Measurements from ENCODE around the gene DNAJC1. TPM values are rescaled to one million over a fixed set of nuclear protein-coding genes. Genes with fewer than 3 reads are reported as not detected.
"Not testable (repeated sequence)": the region's sequence is repeated elsewhere in the genome, so short reads cannot be mapped to it uniquely, and the experiment has no call there.

The DNAJC1 gene, protein sequence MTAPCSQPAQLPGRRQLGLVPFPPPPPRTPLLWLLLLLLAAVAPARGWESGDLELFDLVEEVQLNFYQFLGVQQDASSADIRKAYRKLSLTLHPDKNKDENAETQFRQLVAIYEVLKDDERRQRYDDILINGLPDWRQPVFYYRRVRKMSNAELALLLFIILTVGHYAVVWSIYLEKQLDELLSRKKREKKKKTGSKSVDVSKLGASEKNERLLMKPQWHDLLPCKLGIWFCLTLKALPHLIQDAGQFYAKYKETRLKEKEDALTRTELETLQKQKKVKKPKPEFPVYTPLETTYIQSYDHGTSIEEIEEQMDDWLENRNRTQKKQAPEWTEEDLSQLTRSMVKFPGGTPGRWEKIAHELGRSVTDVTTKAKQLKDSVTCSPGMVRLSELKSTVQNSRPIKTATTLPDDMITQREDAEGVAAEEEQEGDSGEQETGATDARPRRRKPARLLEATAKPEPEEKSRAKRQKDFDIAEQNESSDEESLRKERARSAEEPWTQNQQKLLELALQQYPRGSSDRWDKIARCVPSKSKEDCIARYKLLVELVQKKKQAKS
- 26.3 TPM for polyA plus RNA-seq (2013, experiment 1 of 2; ENCODE audit: insufficient read length)
- polyA plus RNA-seq (2013, experiment 2 of 2; ENCODE audit: insufficient read length), result 29.2 TPM

DNA sequence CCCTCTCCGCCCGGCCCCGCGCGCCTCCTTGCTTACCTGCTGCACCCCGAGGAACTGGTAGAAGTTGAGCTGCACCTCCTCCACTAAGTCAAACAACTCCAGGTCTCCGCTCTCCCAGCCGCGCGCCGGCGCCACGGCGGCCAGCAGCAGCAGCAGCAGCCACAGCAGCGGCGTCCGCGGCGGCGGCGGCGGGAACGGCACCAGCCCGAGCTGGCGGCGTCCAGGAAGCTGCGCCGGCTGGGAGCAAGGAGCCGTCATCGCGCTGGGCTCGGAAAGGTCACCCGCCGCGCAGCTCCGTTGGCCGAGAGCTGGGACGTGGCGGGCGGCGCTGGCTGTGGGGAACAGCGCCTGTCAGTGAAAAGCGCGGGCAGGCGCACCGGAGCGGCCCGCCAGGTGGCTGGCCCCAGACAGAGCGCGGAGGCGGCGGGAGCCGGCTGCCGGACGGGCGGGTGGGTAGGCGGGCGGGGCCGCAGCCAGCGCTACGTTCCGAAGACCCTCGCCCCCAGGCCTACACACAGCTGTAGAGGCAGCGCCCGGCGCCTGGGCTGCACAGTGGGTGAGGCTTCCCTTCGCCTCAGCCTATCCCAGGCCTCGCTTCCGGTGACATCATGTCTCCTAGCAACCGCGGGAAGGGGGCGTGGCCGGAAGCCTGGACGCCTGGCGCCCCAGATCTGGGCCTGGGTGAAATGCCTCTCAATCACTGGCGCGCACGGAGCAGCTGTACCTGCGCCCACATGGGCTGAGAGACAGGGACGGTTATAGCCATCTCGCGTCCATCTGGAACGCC is at the start of gene DNAJC1:
Gene DNAJC1 (minus strand): TSS at position 554 of the 787 bp plus-strand sequence. CDS start 296 bp downstream, at position 258.
- peak; percentile 95 for DNase-seq

DNA sequence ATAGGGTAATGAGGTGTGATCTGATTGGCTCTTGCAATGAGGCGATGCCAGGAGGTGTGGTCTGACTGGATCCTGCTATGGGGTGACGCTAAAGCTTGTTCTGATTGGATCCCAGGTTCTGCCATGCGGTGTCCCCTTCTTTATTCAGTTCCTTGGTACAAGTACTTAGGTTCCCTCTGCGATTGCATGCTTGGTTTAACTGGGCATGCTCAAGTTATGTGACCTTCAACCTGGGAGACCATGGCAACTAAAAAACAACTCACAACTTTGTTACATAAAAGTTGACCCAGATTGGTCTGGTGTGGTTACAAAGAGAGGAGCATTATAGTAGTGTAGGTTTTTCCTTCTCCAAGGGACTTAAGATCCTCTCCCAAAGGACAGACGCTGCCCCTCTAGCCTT is 49.5 kb upstream of the DNAJC1 start:
- no peak for DNase-seq

DNA sequence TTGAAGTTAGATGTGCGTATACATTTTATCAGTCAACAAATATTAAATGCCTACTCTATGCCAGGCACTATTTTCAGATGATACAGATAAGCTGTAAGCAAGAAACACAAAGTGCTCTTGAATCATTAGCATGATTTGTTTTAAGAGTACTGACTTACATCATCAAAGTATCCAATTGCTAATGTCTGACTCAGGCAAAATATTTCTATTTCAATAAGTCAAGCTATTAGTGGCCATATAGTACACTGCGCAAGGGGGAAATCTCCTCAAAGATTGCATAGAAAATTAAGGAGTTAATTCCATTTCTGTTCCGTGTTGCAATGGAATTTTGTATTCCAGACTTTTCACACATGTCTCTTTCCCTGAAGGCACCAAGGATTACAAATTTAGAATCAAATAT is 46.1 kb upstream of the DNAJC1 start:
- DNase-seq, result no peak

DNA sequence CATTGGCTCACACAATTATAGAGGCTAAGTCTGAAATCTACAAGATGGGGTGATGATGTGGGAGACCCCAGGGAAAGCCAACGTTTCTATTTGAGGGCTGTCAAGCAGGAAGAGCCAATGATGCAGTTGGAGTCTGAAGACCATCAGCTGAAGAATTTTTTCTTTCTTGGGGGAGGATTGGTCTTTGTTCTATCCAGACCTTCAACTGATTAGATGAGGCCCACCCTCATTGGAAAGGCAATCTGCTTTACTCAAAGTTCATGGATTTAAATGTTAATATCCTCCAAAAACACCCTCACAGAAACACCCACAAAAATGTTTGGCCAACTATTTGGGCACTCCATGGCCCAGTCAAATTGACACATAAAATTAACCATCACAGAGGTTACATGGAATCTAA is 44.3 kb upstream of the DNAJC1 start:
- DNase-seq, result no peak

DNA sequence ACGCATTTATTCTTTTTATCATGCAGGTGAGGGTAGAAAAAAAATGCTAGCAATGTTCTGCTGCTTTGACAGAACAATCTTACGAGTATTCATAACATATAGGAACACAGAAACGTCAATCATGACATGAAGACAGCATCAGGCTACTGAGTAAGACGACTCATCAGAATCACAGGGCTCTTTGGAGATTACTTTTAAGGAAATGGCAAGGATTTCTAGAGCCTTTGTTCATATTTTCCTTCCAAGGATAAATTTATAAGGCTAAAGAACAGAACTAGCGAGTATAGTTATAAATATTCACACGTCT is 39.8 kb upstream of the DNAJC1 start:
- DNase-seq, result no peak

DNA sequence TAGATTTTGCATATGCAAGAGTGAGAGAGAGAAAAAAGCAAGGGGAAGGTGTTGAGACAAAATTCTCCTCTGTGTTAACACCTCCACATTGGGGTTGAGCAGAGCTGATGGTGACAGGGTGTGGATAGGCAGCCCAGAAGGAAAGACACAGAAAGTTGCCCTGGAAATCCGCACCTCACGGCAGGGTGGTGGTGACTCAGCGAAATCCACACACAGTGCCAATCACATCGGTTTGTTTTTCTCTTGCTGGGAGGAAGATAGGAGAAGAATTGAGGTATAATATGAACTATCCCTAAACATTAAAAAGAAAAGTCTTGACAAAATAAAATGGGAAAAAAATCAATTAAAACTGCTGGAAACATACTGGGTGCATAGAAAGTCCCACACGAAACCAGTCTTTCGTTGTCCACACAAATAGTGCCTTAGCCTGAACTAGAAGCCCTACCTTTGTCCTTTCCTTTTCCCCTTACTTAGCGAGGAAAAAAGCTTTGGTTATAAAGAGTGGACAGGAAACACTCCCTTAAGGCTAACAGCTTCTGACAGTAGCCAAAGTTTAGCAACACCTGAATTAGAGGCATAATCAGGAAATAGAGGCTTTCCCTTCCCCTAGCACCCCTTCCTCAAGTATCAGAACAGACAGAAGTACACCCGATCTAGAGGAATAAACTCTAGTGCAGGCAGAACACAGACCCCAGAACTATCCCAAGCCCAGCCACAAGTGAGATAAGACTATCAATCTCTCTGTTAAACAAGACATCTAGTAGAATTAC is 39.2 kb upstream of the DNAJC1 start:
- no peak for DNase-seq

DNA sequence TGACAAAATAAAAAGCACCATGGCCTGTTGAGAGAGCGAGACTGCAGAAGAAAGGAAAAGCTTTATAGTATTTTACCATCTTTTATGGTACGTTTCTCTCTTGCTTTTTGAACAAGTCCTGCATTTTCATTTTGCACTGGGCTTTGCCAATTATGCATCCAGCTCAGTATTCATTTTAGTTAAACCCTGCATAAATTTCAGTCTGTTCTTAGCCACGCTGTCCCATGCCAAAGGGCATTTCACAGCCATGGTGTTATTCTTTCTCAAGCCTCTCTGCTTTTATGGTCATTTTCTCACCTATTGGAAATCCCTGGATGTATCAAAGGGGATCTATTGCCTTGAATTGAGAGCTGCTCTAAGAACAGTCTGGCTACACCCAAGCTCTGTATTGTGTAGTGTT is 30.8 kb upstream of the DNAJC1 start:
- no peak for DNase-seq

DNA sequence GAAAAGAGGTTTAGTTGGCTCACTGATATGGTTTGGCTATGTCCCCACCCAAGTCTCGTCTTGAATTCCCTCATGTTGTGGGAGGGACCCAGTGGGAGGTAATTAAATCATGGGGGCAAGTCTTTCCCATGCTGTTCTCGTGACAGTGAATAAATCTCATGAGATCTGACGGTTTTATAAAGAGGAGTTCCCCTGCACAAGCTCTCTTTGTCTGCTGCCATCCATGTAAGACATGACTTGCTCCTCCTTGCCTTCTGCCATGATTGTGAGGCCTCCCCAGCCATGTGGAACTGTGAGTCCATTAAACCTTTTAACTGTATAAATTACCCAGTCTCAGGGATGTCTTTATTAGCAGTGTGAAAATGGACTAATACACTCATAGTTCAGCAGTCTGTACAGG is 28.7 kb upstream of the DNAJC1 start:
- DNase-seq, result not testable (repeated sequence)

DNA sequence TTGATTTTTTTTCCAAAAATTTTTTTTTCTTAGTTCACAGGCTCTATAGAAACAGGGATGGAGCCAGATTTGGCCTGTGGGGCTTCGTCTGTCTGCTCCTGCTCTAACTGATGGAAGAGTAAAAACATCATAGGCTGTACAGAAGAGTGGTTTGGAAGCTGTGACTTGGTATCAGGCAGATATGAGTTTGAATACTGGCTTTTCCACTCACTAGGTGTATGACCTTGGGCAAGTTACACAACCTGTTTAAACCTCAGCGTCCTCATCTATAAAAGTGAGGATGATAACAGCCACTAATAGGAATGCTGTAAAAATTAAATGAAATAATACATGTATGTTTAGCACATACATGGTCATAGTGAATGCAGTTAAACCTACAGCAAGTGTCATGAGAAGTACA is 26.9 kb upstream of the DNAJC1 start:
- no peak for DNase-seq

DNA sequence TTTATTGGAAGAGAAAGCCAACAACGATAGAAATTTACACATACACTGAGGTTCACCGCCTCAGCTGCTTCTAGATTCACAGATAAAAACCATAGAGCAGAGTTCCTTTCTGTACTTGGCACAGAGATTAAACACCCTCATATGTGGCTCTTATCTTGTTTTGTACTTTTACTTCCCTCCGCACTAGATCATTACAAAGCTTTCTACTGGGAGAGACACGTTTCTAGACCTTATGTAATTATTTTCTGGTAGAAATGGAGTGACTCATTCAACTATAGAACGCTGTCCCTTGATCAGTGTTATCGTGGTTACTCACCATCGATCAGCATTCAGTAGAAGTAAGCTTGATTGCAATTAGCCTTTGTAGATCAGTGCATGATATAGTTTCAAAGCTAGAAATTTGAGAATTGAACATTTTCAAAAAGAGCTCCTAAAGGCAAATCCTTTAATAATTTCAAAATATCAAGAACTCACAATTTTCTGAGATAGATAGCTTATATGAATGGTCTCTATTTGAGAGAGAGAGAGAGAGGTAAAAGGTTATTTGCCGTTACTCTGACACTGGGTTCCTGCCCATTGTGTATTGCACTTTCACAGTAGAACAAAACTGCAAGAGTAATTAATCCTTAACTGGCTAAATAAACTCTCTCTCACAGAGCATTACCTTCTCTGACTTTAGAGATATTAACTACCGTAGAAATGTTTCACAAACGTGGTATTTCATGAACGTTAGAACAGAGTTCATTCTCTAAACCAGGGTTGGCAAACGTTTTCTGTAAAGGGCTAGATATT is 26.1 kb upstream of the DNAJC1 start:
- DNase-seq, result no peak

DNA sequence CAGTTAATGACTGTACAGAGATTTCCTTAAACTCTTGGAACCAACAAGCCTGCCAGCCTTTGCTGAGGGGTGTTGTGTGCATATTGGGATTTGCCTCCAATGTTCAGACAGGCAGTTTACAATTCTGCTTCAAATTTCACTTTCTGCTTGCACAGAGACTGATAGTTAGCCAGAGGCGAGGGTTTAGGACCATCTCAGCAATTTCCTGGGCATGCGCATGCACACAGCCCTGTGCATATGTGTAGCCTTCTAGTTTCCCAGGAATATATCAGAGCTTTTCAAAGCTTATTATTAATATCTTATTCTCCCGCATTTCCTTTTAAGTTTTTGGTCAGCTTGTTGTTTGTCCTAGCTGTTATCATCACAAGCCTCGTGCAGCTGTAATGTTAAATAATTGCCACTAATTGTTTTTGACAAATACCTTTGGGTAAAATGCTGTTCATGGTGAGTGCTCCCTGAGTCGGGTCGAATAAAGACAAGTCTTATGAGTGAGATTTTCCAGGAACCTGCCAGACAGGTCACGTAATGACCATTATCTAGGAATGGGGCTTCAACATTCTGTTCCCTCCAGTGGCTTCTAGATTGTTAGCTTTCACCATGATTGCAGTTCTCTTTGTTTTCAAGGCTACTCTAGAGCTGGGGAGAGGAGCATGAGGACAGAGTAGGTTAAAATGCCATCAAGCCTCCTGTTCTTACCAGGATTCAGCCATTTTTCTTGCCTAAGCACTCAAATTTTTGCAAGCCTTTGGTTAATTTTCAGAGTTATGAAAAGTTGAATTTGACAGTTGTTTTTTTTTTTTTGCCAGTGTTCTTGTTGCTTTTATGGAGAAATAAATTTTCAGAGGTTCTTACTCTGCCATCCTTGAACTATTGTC is 24.1 kb upstream of the DNAJC1 start:
- DNase-seq, result no peak

DNA sequence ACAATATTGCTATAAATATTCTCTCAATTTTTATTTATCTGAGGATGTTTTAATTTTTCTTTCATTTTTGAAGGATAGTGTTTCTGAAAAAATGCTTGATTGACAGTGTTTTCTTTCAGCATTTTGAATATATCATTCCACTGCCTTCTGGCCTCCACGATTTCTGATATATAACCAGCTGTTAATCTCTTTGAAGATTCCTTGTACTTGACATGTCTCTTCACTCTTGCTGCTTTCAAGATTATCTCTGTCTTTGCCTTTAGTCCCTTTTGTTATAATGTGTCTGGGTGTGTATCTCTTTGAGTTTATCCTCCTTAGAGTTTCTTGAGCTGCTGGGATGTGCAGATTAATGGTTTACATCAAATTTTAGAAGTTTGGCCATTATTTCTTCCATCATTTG is 22.8 kb upstream of the DNAJC1 start:
- no peak for DNase-seq

DNA sequence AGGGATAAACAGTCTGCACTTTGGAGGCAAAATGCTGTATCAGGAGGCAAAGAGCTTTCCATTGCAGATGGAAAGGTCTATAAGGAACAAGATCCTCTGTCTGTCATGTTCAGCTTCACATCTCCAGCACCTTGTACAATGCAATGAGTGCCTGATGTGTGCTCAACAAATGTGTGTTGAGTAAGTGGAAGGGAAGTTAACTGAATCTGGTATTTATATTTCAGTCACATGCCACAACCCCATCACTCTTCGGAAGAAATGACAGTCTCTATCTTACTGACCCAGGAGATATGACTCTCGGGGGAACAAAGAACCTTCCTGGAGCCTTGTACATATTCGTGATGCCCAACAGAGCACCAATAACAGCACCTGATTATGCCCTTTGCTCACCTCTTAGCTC is 20.0 kb upstream of the DNAJC1 start:
- DNase-seq, result no peak

DNA sequence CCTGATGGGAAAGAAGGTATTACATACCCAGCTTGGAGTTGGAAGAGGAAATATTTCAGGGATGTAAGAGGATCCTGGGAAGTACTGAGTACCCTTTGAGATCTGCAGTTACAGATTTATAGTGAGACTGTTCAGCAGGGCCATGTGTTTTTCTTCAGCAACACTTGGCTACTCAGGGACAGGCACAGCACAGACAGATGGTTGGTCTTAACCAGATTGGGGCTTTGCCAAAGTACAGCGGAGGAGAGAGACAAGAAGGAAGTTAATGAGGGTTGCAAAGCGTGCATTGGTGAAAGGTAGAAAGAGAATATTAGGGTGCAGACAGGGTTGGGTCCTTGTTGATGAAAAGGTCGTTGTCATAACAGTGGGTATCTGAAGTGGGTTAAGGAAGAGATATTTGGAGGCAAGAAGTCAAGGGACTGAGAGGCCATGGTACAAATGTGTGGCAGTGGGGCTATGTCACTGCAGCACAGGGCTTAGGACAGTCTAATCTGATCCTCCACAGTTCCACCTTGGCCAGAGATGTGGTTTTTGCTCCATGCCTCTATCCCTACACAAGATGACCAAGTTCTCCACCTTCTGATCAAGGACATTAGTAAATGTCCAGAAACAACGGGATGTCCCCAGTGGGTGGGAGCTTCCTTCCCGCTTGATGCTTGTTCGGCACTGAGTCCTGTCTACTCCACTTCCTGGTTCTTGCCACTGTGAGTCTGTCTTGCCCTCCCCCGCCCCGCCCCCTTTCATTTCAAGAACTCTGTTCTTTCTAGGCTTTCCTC is 18.9 kb upstream of the DNAJC1 start:
- no peak for DNase-seq

DNA sequence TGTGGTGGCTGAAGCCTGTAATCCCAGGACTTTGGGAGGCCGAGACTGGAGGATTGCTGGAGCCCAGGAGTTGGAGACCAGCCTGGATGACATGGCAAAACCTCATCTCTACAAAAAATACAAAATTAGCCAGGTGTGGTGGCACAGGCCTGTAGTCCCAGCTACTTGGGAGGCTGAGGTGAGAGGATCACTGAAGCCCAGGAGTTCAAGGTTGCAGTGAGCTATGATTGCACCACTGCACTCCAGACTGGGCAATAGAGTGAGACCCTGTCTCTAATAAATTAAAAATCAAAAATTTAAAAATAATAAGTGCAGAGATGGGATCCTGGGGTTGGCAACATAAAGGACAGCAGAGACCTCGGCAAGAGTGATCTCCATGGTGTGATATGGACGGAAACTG is 17.6 kb upstream of the DNAJC1 start:
- DNase-seq, result not testable (repeated sequence)

DNA sequence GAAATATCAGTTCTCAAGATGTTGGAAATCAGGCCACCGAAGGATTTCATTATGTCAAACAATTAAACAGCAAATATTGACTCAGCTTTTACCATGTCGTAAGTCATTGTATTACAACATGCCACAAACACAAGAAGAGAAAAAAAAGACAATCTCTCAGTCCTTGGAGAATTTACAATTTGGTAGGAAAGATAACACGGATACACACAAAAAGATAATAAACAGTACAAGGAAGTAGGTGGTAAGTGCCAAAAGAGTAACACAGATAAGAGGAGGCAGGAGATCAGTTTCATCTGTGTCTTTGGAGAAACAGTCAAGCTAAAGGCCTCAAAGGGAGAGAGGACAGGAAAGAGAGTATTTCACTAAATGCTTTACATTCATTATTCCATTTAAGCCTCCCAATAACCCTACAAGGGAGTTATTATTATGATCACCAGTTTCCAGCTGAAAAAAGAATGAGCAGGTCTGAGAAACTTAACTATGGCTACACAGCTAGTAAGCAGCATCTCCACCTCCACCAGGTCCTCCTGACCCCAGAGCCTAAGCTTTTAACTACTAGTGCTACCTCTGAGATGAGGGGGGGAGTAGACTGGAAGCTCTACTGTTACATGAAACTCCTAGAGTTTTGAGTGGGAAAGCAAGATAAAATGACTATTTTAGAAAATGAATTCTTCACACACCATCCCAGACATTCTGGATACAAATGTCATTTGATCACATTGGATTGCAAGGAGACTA is 13.9 kb upstream of the DNAJC1 start:
- DNase-seq, result no peak

DNA sequence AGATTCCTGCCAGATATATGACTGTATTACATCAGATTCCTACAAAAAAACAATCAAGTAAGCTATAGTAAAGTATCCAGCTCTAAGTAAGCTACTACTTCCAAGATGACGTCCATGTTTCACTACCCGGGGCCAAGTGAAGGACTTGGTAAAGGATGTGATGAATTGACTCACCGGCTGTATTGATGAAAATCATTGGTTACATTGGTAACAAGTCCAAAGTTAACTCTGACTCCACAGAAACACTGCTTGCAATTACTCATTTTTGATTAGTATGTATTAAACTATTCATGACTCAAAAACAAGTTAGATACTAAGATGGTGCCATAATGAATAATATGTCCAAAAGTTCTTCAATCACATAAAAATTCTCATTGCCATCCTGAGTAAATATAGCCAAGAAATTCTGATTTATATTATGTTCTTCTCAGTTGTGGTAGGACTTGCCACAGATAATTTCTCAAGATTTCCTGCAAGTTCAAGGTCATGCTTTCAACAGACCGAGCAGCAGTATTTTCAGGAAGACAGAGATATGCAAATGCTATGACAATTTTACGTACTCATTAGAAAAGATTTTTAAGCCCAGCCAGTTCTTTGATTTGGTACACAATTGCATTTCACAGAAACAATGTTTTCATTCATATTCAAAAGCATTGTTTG is 12.6 kb upstream of the DNAJC1 start:
- DNase-seq, result no peak

DNA sequence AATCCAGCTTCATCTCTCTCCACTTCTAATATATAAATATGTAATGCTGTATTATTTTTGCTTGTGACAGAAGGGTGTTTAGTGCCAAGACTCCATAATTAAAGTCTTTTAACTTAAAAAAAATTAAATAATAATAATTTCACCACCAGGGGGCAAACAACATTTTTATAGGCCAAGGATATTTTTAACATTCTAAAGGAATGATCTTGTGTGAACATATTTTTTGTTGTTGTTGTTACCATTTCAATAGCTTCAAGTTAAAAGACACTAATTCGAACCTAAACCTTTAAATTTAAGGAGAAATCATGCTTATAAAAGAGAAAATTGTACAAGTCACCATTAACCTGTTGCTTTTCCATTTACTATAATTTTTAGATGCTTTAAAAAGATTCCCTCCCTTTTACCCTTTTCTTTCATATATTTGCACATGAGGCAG is 7.5 kb upstream of the DNAJC1 start:
- peak; percentile 32 for DNase-seq

DNA sequence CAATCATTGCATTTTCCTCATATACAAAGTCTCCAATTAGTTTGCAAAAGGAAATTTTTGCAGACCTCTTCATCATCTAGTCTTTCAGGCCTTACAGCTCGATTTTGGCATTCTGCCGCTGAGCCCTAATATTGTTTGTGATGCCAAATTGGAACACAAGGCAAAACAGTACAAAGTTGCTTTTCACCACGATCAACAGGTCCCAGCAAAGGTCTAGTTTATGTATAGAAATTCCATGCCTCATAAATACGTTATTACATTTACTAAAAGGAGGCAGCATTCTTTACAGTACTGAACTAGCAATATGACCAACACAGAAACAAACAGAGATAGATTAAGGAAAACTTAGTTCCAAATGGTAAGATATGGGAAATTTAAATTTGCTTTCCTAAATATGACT is 7.0 kb upstream of the DNAJC1 start:
- DNase-seq, result no peak

Data from fibroblast of skin of scalp (primary cell).